Sigmoid colon (tissue), 7 donors: ENCODE results near the gene SMTNL2. TPM values are rescaled to one million over a fixed set of nuclear protein-coding genes. Genes with fewer than 3 reads are reported as not detected.

Experiments
- DNase-seq: peaks from one replicate; pipeline ENCODE4 v3.0.0-alpha.2; 2019
- H3K27ac ChIP-seq, 4 donors: fragments of 200-600 bp; sonication (generic); one replicate each; pipeline ENCODE4 v1.5.1; 2016 to 2019; ENCODE audit warnings: mild to moderate bottlenecking in 1 of 4
- H3K27me3 ChIP-seq, 3 donors: fragments of 200-600 bp; sonication (generic); one replicate each; pipeline ENCODE4 v1.5.1; 2019; ENCODE audit warnings: mild to moderate bottlenecking in 1 of 3
- H3K36me3 ChIP-seq, 4 donors: fragments of 200-600 bp; sonication (generic); one replicate each; pipeline ENCODE4 v1.5.1; 2016 to 2019
- H3K4me1 ChIP-seq, 4 donors: fragments of 200-600 bp; sonication (generic); one replicate each; pipeline ENCODE4 v1.5.1; 2017 to 2019
- H3K4me3 ChIP-seq, 4 donors: fragments of 200-600 bp; sonication (generic); one replicate each; pipeline ENCODE4 v1.5.1; 2017 to 2019; ENCODE audit warnings: mild to moderate bottlenecking in 2 of 4, moderate library complexity in 1 of 4
- H3K9me3 ChIP-seq, 4 donors: fragments of 200-600 bp in 3 of 4; sonication (generic) in 3 of 4; one replicate each; pipeline versions ENCODE4 v1.5.1 to v1.6.1; 2013 to 2019
- CTCF ChIP-seq, 4 experiments: fragments of 450-650 bp in 3 of 4; fragments of 200-600 bp in 1 of 4; IDR thresholded peaks; one replicate each; pipeline ENCODE4 v1.5.1; 2016 to 2019; ENCODE audit warnings: antibody characterized with exemption in 4 of 4, mild to moderate bottlenecking in 3 of 4, moderate library complexity in 2 of 4
- EP300 ChIP-seq, 4 donors: sonication (generic); formaldehyde crosslinking; IDR thresholded peaks; one replicate each; pipeline ENCODE4 v1.6.1; 2017; ENCODE audit warnings: antibody characterized with exemption in 4 of 4
- POLR2A ChIP-seq, 2 donors: fragments of 450-650 bp; IDR thresholded peaks; one replicate each; pipeline ENCODE4 v1.6.1; 2016; ENCODE audit warnings: antibody characterized with exemption in 2 of 2, mild to moderate bottlenecking in 2 of 2, moderate library complexity in 2 of 2
- POLR2AphosphoS5 ChIP-seq, 4 donors: sonication (generic); formaldehyde crosslinking; IDR thresholded peaks; one replicate each; pipeline ENCODE4 v1.6.1; 2017; ENCODE audit warnings: antibody characterized with exemption in 4 of 4
- WGBS, 2 donors: extraction: QIAGEN DNeasy Blood & Tissue Kit; methylation state at CpG; one replicate each; pipeline ENCODE4 v1.1.7; 2013; 5-methylcytosine and 5-hydroxymethylcytosine counted together
- intact Hi-C: fragments of 100-400 bp; cut with DNase I; formaldehyde crosslinking; loops from one replicate; pipeline ENCODE4 v1.15.1; 2023
- polyA plus RNA-seq, 3 donors: library from polyadenylated mRNA; stranded (reverse); fragments of 200-250 nt; gene quantifications; one replicate each; pipeline ENCODE4 v1.2.3, GENCODE V29; 2013
- total RNA-seq, 4 donors: library from RNA; depleted of rRNA; stranded (reverse); fragments of >200 nt; gene quantifications; one replicate each; pipeline ENCODE4 v1.1.0, GENCODE V29; 2016
- donor health status: healthy with polysubstance abuse.
- donor health status: Bipolar disorder and iron deficiency.
- donor health status: healthy.

The SMTNL2 gene
- total RNA-seq (1 to 10 TPM in 3 of 4 donors, under 1 TPM in 1; 0.33 to 1.9 (median 1.6) TPM), polyA plus RNA-seq (under 1 TPM in 2 of 3 donors, not detected in 1; 0.45 to 0.60 TPM)

- no peaks in the 10 kb centered on the region for H3K36me3 ChIP-seq
- DNase-seq: peak; percentile 73
- peak within 1 kb of the TSS in 2 of 4 donors; percentile 10 to 73 for H3K27ac ChIP-seq
- H3K27me3 ChIP-seq: peaks cover 17 to 45% (median 37%) of the 10 kb centered on the region in 3 donors
- TF ChIP-seq CTCF (IDR thresholded peaks at IDR 0.05) (no peak), POLR2A (IDR thresholded peaks at IDR 0.05) (no peak), EP300 (IDR thresholded peaks at IDR 0.05) (no peak), POLR2AphosphoS5 (IDR thresholded peaks at IDR 0.05) (no peak)
- peak within 1 kb of the TSS; percentile 17 to 50 (median 38) for H3K4me3 ChIP-seq
- WGBS, 2 donors: 1% methylated on average over 100 of the region's 100 CpGs
- H3K9me3 ChIP-seq: no peaks in the 10 kb centered on the region
- H3K4me1 ChIP-seq: peaks cover 0 to 17% (median 15%) of the 10 kb centered on the region in 4 donors
- intact Hi-C loops: no loop called here
Measured at GRCh38 chr17:4584101-4584916, at the start of gene SMTNL2. Gene SMTNL2 (plus strand): TSS chr17:4584529. CDS start chr17:4584606, 77 bp downstream.

GRCh38 chr17:4534928-4535666, 49.2 kb upstream of the SMTNL2 start:
- Histone ChIP-seq H3K4me3 (no peak overlapping the region), H3K4me1 (peaks cover 0 to 37% (median 22%) of the 10 kb centered on the region in 4 donors), H3K36me3 (peaks cover 0 to 18% (median 10%) of the 10 kb centered on the region in 4 donors), H3K9me3 (no peaks in the 10 kb centered on the region), H3K27me3 (peaks cover 0 to 21% (median 6%) of the 10 kb centered on the region in 3 donors), H3K27ac (peak overlapping the region; percentile 51 to 72 (median 61))
- intact Hi-C loops: no loop called here
- no peak for DNase-seq
- 59 to 84% methylated on average over 27 of the region's 27 CpGs for WGBS, 2 donors
- no peak for TF ChIP-seq POLR2AphosphoS5 (IDR thresholded peaks at IDR 0.05)
- TF ChIP-seq EP300 (IDR thresholded peaks at IDR 0.05): no peak
- no peak for TF ChIP-seq POLR2A (IDR thresholded peaks at IDR 0.05)
- TF ChIP-seq CTCF (IDR thresholded peaks at IDR 0.05): no peak

GRCh38 chr17:4535667-4536258, 48.6 kb upstream of the SMTNL2 start:
- Histone ChIP-seq H3K4me1 (peaks cover 0 to 37% (median 22%) of the 10 kb centered on the region in 4 donors), H3K27me3 (peaks cover 0 to 21% (median 6%) of the 10 kb centered on the region in 3 donors), H3K9me3 (no peaks in the 10 kb centered on the region), H3K36me3 (peaks cover 0 to 25% (median 14%) of the 10 kb centered on the region in 4 donors), H3K27ac (peak overlapping the region; percentile 52 to 72 (median 61)), H3K4me3 (peak overlapping the region in 2 of 4 donors; percentile 5 to 20)
- DNase-seq: no peak
- 36 to 75% methylated on average over 19 of the region's 19 CpGs for WGBS, 2 donors
- TF ChIP-seq POLR2A (IDR thresholded peaks at IDR 0.05) (no peak), EP300 (IDR thresholded peaks at IDR 0.05) (no peak), CTCF (IDR thresholded peaks at IDR 0.05) (no peak)
- intact Hi-C loops: no loop called here

DNA sequence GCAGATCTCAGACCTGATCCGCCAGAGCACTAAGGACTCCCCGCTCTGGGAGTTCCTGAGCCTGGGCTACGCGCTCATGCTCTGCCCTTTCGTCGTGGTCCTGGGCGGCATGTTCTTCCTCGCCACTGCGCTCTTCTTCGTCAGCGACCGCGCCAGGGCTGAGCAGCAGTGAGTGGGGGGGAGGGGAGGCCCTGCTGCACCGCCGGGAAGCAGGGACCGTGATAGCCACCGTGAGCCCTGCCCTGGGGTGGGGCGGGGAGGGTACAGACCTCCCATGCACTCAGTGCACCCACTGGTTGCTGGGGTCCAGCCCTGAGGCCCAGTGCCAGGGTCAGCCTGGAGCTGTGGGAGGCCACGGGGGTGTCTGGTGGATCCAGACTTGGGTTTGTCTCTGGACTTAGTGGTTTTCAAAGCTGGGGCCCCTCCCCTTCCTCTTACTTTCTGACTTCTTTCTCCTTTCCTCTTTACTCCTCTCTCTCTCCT, 48.0 kb upstream of the SMTNL2 start:
- WGBS, 2 donors: 13 to 51% methylated on average over 19 of the region's 19 CpGs
- intact Hi-C loops: no loop called here
- DNase-seq: no peak
- Histone ChIP-seq H3K27me3 (peaks cover 0 to 21% (median 6%) of the 10 kb centered on the region in 3 donors), H3K4me1 (peaks cover 0 to 37% (median 22%) of the 10 kb centered on the region in 4 donors), H3K9me3 (no peaks in the 10 kb centered on the region), H3K4me3 (peak overlapping the region in 2 of 4 donors; percentile 5 to 20), H3K27ac (peak overlapping the region; percentile 52 to 72 (median 61)), H3K36me3 (peaks cover under 1 to 30% (median 18%) of the 10 kb centered on the region in 4 donors)
- no peak for TF ChIP-seq POLR2A (IDR thresholded peaks at IDR 0.05)
- TF ChIP-seq CTCF (IDR thresholded peaks at IDR 0.05): no peak
- TF ChIP-seq EP300 (IDR thresholded peaks at IDR 0.05): no peak
- TF ChIP-seq POLR2AphosphoS5 (IDR thresholded peaks at IDR 0.05): no peak
